IgD-negative memory B cell (primary cell): ENCODE data around the gene ERLEC1. TPM values are rescaled to one million over a fixed set of nuclear protein-coding genes. Genes with fewer than 3 reads are reported as not detected.
"Not testable (repeated sequence)": the region's sequence is repeated elsewhere in the genome, so short reads cannot be mapped to it uniquely, and the experiment has no call there.

Experiments
- H3K27ac Mint-ChIP-seq, 3 donors: one replicate each; pipeline ENCODE4 v1.8.0; 2020 to 2022; ENCODE audit warnings: mild to moderate bottlenecking in 3 of 3, mixed read lengths in 3 of 3, moderate library complexity in 1 of 3
- H3K27me3 Mint-ChIP-seq: one replicate; pipeline ENCODE4 v1.8.0; 2021; ENCODE audit warnings: mixed read lengths
- H3K36me3 Mint-ChIP-seq: one replicate; pipeline ENCODE4 v1.8.0; 2020; ENCODE audit warnings: mild to moderate bottlenecking, mixed read lengths
- H3K4me1 Mint-ChIP-seq, 3 donors: one replicate each; pipeline ENCODE4 v1.8.0; 2020 to 2022; ENCODE audit warnings: mixed read lengths in 3 of 3, mild to moderate bottlenecking in 1 of 3
- H3K4me3 Mint-ChIP-seq, 4 donors: one replicate each; pipeline ENCODE4 v1.8.0; 2020 to 2022; ENCODE audit warnings: mild to moderate bottlenecking in 4 of 4, mixed read lengths in 4 of 4, moderate library complexity in 3 of 4
- H3K9me3 Mint-ChIP-seq, 3 donors: one replicate each; pipeline ENCODE4 v1.8.0; 2020 to 2021; ENCODE audit warnings: mixed read lengths in 3 of 3, mild to moderate bottlenecking in 1 of 3
- polyA plus RNA-seq: library from polyadenylated mRNA; unstranded; fragments of 300-500 nt; fragmentation: Illumina TruSeq; gene quantifications from one replicate; pipeline ENCODE4 v1.2.3, GENCODE V29; 2021

The ERLEC1 gene
- polyA plus RNA-seq, 1 donor from 2014 or later: 23.7 TPM

- H3K4me1 Mint-ChIP-seq: peaks cover 0 to 3% (median 0%) of the 10 kb centered on the region in 3 donors
- H3K9me3 Mint-ChIP-seq: peaks cover 0 to 5% (median 2%) of the 10 kb centered on the region in 3 donors
- H3K36me3 Mint-ChIP-seq: peaks cover 19% of the 10 kb centered on the region
- no peak overlapping the region for H3K27ac Mint-ChIP-seq
- H3K27me3 Mint-ChIP-seq: no peaks in the 10 kb centered on the region
- no peak overlapping the region for H3K4me3 Mint-ChIP-seq
Measured at GRCh38 chr2:53829273-53829979, 42.6 kb downstream of the ERLEC1 start.

- H3K9me3 Mint-ChIP-seq, H3K27ac Mint-ChIP-seq, H3K27me3 Mint-ChIP-seq, H3K4me1 Mint-ChIP-seq, H3K4me3 Mint-ChIP-seq: not testable (repeated sequence)
- H3K36me3 Mint-ChIP-seq: peaks cover 19% of the 10 kb centered on the region
Measured at GRCh38 chr2:53829980-53830290, 43.1 kb downstream of the ERLEC1 start.

GRCh38 chr2:53840580-53840979 lies 53.7 kb downstream of the ERLEC1 start:
- Mint-ChIP-seq H3K4me1 (peaks cover 0 to 10% (median 5%) of the 10 kb centered on the region in 3 donors), H3K27ac (no peak overlapping the region), H3K9me3 (peaks cover 0 to 2% (median 1%) of the 10 kb centered on the region in 3 donors), H3K4me3 (no peak overlapping the region), H3K27me3 (no peaks in the 10 kb centered on the region), H3K36me3 (peaks cover 4% of the 10 kb centered on the region)

DNA sequence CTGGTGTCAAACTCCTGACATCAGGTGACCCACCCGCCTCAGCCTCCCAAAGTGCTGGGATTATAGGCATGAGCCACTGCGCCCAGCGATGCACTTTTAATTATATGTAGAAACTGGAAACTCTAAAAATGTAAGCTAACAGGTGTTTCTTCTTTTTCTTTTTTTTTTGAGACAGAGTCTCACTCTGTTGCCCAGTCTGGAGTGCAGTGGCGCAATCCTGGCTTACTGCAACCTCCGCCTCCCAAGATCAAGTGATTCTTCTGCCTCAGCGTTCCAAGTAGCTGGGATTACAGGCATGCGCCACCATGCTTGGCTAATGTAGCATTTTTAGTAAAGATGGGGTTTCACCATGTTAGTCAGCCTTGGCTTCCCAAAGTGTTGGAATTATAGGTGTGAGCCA lies 54.8 kb downstream of the ERLEC1 start:
- not testable (repeated sequence) for H3K9me3 Mint-ChIP-seq, H3K27ac Mint-ChIP-seq, H3K4me3 Mint-ChIP-seq, H3K36me3 Mint-ChIP-seq, H3K4me1 Mint-ChIP-seq, H3K27me3 Mint-ChIP-seq

GRCh38 chr2:53842891-53843290 lies 56.0 kb downstream of the ERLEC1 start:
- Mint-ChIP-seq H3K9me3 (peaks cover 0 to 2% (median 1%) of the 10 kb centered on the region in 3 donors), H3K27me3 (no peaks in the 10 kb centered on the region), H3K4me1 (peaks cover 4 to 10% (median 5%) of the 10 kb centered on the region in 3 donors), H3K4me3 (no peak overlapping the region), H3K27ac (no peak overlapping the region), H3K36me3 (peaks cover 3% of the 10 kb centered on the region)

DNA sequence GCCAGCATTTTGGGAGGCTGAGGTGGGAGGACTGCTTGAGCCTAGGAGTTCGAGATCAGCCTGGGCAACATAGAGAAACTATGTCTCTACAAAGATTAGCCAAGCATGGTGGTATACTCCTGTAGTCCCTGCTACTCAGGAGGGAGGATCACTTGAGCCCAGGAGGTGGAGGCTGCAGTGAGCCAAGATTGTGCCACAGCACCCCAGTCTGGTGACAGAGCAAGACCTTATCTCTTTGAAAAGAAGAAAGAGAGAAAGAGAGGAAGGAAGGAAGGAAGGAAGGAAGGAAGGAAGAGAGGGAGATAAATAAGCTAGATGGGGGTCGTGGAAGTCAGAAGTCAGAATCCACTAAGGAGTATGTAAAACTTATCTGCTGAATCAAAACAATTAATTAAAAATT lies 56.8 kb downstream of the ERLEC1 start:
- Mint-ChIP-seq H3K27ac (peak overlapping the region in 1 of 3 donors; percentile 9), H3K36me3 (peaks cover 7% of the 10 kb centered on the region), H3K4me3 (no peak overlapping the region), H3K27me3 (no peaks in the 10 kb centered on the region), H3K9me3 (peaks cover 0 to 2% (median 1%) of the 10 kb centered on the region in 3 donors), H3K4me1 (peaks cover 5 to 12% (median 9%) of the 10 kb centered on the region in 3 donors)

GRCh38 chr2:53848062-53848461 lies 61.2 kb downstream of the ERLEC1 start:
- Mint-ChIP-seq H3K4me3 (no peak overlapping the region), H3K27ac (no peak overlapping the region), H3K4me1 (peaks cover 5 to 12% (median 9%) of the 10 kb centered on the region in 3 donors), H3K9me3 (no peaks in the 10 kb centered on the region), H3K36me3 (peaks cover 13% of the 10 kb centered on the region), H3K27me3 (no peaks in the 10 kb centered on the region)

- H3K4me3 Mint-ChIP-seq, H3K4me1 Mint-ChIP-seq, H3K27me3 Mint-ChIP-seq, H3K27ac Mint-ChIP-seq, H3K9me3 Mint-ChIP-seq: not testable (repeated sequence)
- H3K36me3 Mint-ChIP-seq: peaks cover 15% of the 10 kb centered on the region
Measured at GRCh38 chr2:53851052-53851757, 64.4 kb downstream of the ERLEC1 start.

- Mint-ChIP-seq H3K27me3 (no peaks in the 10 kb centered on the region), H3K27ac (no peak overlapping the region), H3K4me1 (peaks cover 0 to 5% (median 2%) of the 10 kb centered on the region in 3 donors), H3K4me3 (no peak overlapping the region), H3K36me3 (peaks cover 15% of the 10 kb centered on the region), H3K9me3 (no peaks in the 10 kb centered on the region)
Measured at GRCh38 chr2:53852532-53852931, 65.7 kb downstream of the ERLEC1 start.

- Mint-ChIP-seq H3K9me3 (no peaks in the 10 kb centered on the region), H3K4me1 (no peaks in the 10 kb centered on the region), H3K36me3 (peaks cover 10% of the 10 kb centered on the region), H3K27ac (peak overlapping the region in 1 of 3 donors; percentile 60), H3K4me3 (no peak overlapping the region), H3K27me3 (no peaks in the 10 kb centered on the region)
Measured at GRCh38 chr2:53854678-53855077, 67.8 kb downstream of the ERLEC1 start.

GRCh38 chr2:53856272-53856671 lies 69.4 kb downstream of the ERLEC1 start:
- no peaks in the 10 kb centered on the region for H3K4me1 Mint-ChIP-seq
- H3K27me3 Mint-ChIP-seq: no peaks in the 10 kb centered on the region
- H3K36me3 Mint-ChIP-seq: peaks cover 11% of the 10 kb centered on the region
- H3K27ac Mint-ChIP-seq: no peak overlapping the region
- no peak overlapping the region for H3K4me3 Mint-ChIP-seq
- no peaks in the 10 kb centered on the region for H3K9me3 Mint-ChIP-seq

- H3K27me3 Mint-ChIP-seq: no peaks in the 10 kb centered on the region
- no peak within 1 kb of the TSS for H3K27ac Mint-ChIP-seq
- H3K4me1 Mint-ChIP-seq: peaks cover 0 to 1% (median 0%) of the 10 kb centered on the region in 3 donors
- H3K36me3 Mint-ChIP-seq: peaks cover 4% of the 10 kb centered on the region
- no peaks in the 10 kb centered on the region for H3K9me3 Mint-ChIP-seq
- H3K4me3 Mint-ChIP-seq: no peak within 1 kb of the TSS
Measured at GRCh38 chr2:53859206-53860181, 72.7 kb downstream of the ERLEC1 start, which contains the start of gene GPR75. Gene GPR75, minus strand, starts transcription at chr2:53859967. Its CDS starts 5,211 bp downstream, at chr2:53854756.

- H3K36me3 Mint-ChIP-seq: peaks cover 10% of the 10 kb centered on the region
- H3K4me1 Mint-ChIP-seq: peaks cover 0 to 1% (median 0%) of the 10 kb centered on the region in 3 donors
- peak overlapping the region in 1 of 3 donors; percentile 17 for H3K27ac Mint-ChIP-seq
- H3K9me3 Mint-ChIP-seq: no peaks in the 10 kb centered on the region
- H3K27me3 Mint-ChIP-seq: no peaks in the 10 kb centered on the region
- H3K4me3 Mint-ChIP-seq: no peak overlapping the region
Measured at GRCh38 chr2:53861824-53862223, 75.0 kb downstream of the ERLEC1 start.

GRCh38 chr2:53863538-53864227 lies 76.8 kb downstream of the ERLEC1 start:
- Mint-ChIP-seq H3K4me3 (no peak overlapping the region), H3K9me3 (no peaks in the 10 kb centered on the region), H3K36me3 (peaks cover 11% of the 10 kb centered on the region), H3K27me3 (no peaks in the 10 kb centered on the region), H3K4me1 (peaks cover 0 to 1% (median 0%) of the 10 kb centered on the region in 3 donors), H3K27ac (peak overlapping the region in 1 of 3 donors; percentile 59)
